HCT116 (cell line): ENCODE data around the gene ROBO1. TPM values are rescaled to one million over a fixed set of nuclear protein-coding genes. Genes with fewer than 3 reads are reported as not detected.

ENCODE experiments used
- ATAC-seq: fragments of 200-7000 bp; cut with Tn5 transposase; 2 replicates; pipeline ENCODE4 v1.9.1; 2020; ENCODE audit warnings: mild to moderate bottlenecking, moderate library complexity
- BruUV-seq: library from RNA; stranded (reverse); fragments of 400-500 nt; replicated peaks from 2 replicates; lab custom pipeline; 2021; lab: Mats Ljungman, UMichigan
- CTCF ChIA-PET: fragments of 300-600 bp; sonication (Branson Sonifier 250); formaldehyde crosslinking; loops from one replicate; lab custom pipeline; 2021; ENCODE audit warnings: antibody characterized with exemption; lab: Charles Lee
- POLR2A ChIA-PET: fragments of 300-600, 350-600 bp; sonication (Branson Sonifier 250); formaldehyde crosslinking; loops from one replicate; lab custom pipeline; 2021; ENCODE audit warnings: antibody characterized with exemption; lab: Charles Lee
- RAD21 ChIA-PET, 2 experiments: fragments of 300-600 bp; sonication (Branson Sonifier 250); formaldehyde crosslinking; loops; one replicate each; lab custom pipeline; 2023; ENCODE audit warnings: low total read pairs in 2 of 2; ENCODE audit not compliant: uncharacterized antibody in 2 of 2, unreplicated experiment in 2 of 2, low non-redundant PET in 1 of 2; lab: Charles Lee
- DNase-seq: peaks from one replicate; pipeline ENCODE4 v3.0.0-alpha.2; 2010; ENCODE audit warnings: low read depth, low spot score
- H2AFZ ChIP-seq: fragments of 200-600 bp; shearing (Covaris generic), sonication (generic); 2 replicates; pipeline ENCODE4 v1.6.1; 2017; ENCODE audit warnings: low read depth, mixed run types, mixed read lengths, antibody characterized with exemption, low read length; ENCODE audit not compliant: poor library complexity, severe bottlenecking
- H3K27ac ChIP-seq: 2 replicates; pipeline ENCODE4 v1.5.1; 2012; ENCODE audit warnings: low read depth, low read length
- H3K27me3 ChIP-seq: fragments of 200-600 bp; sonication (generic); 2 replicates; pipeline ENCODE4 v1.6.1; 2016; ENCODE audit warnings: mixed run types, low read length, mixed read lengths; ENCODE audit not compliant: insufficient read depth
- H3K36me3 ChIP-seq, 2 experiments: fragments of 200-500 bp in 1 of 2; fragments of 200-600 bp in 1 of 2; sonication (Bioruptor generic) in 1 of 2; sonication (generic) in 1 of 2; 2 replicates each; pipeline versions ENCODE4 v1.5.1 to v1.6.1; 2014 to 2016; ENCODE audit warnings: low read length in 2 of 2, inconsistent platforms in 1 of 2, mixed read lengths in 1 of 2, mixed run types in 1 of 2; ENCODE audit not compliant: insufficient read depth in 2 of 2, control insufficient read depth in 1 of 2
- H3K4me1 ChIP-seq, 2 experiments: fragments of 200-600 bp in 1 of 2; sonication (generic) in 1 of 2; 2 replicates each; pipeline versions ENCODE4 v1.5.1 to v1.6.1; 2012 to 2017; ENCODE audit warnings: low read length in 2 of 2, inconsistent platforms in 1 of 2, mild to moderate bottlenecking in 1 of 2, mixed read lengths in 1 of 2, mixed run types in 1 of 2, moderate library complexity in 1 of 2; ENCODE audit not compliant: insufficient read depth in 2 of 2, control insufficient read depth in 1 of 2
- H3K4me2 ChIP-seq: fragments of 200-600 bp; sonication (generic); 2 replicates; pipeline ENCODE4 v1.6.1; 2017; ENCODE audit warnings: mixed run types, low read length, mixed read lengths
- H3K4me3 ChIP-seq, 2 experiments: fragments of 200-600 bp in 1 of 2; sonication (generic) in 1 of 2; replicated peaks in 1 of 2; 2 replicates each; pipeline ENCODE4 v1.5.1; 2011 to 2016; ENCODE audit warnings: low read length in 2 of 2, control low read depth in 1 of 2, low read depth in 1 of 2, mild to moderate bottlenecking in 1 of 2, mixed read lengths in 1 of 2, mixed run types in 1 of 2
- H3K79me2 ChIP-seq: fragments of 200-600 bp; sonication (generic); 2 replicates; pipeline ENCODE4 v1.6.1; 2017; ENCODE audit warnings: mild to moderate bottlenecking, mixed run types, low read length, moderate library complexity, mixed read lengths; ENCODE audit not compliant: insufficient read depth
- H3K9ac ChIP-seq: fragments of 200-600 bp; sonication (generic); 2 replicates; pipeline ENCODE4 v1.6.1; 2016; ENCODE audit warnings: low read length, mixed read lengths
- H3K9me2 ChIP-seq: fragments of 200-600 bp; sonication (generic), shearing (Covaris generic); 2 replicates; pipeline ENCODE4 v1.6.1; 2017; ENCODE audit warnings: mixed run types, mild to moderate bottlenecking, moderate library complexity; ENCODE audit not compliant: insufficient read depth
- H3K9me3 ChIP-seq, 2 experiments: fragments of 200-500 bp in 1 of 2; fragments of 200-600 bp in 1 of 2; sonication (Bioruptor generic) in 1 of 2; sonication (generic) in 1 of 2; 2 replicates each; pipeline ENCODE4 v1.6.1; 2014 to 2017; ENCODE audit warnings: low read length in 2 of 2, mixed read lengths in 2 of 2, inconsistent platforms in 1 of 2, low read depth in 1 of 2, mild to moderate bottlenecking in 1 of 2, mixed run types in 1 of 2, moderate library complexity in 1 of 2; ENCODE audit not compliant: control insufficient read depth in 1 of 2, insufficient read depth in 1 of 2
- H4K20me1 ChIP-seq: fragments of 200-600 bp; sonication (generic), shearing (Covaris generic); 2 replicates; pipeline ENCODE4 v1.6.1; 2017; ENCODE audit warnings: mixed run types, mild to moderate bottlenecking, moderate library complexity; ENCODE audit not compliant: insufficient read depth
- EZH2 ChIP-seq: fragments of 200-600 bp; sonication (generic); IDR thresholded peaks from 2 replicates; pipeline ENCODE4 v1.6.1; 2017; ENCODE audit warnings: antibody characterized with exemption, mixed run types
- JUND ChIP-seq: IDR thresholded peaks from 2 replicates; pipeline ENCODE4 v1.6.1; 2012
- TCF7L2 ChIP-seq: IDR thresholded peaks from 2 replicates; pipeline ENCODE4 v1.7.0; 2011; ENCODE audit warnings: borderline replicate concordance, inconsistent platforms; ENCODE audit not compliant: insufficient read depth, insufficient read length; ENCODE audit errors: extremely low read depth
- intact Hi-C: fragments of 100-400 bp; cut with micrococcal nuclease; formaldehyde crosslinking; loops from 2 replicates; pipeline ENCODE4 v1.10.0; 2022
- total RNA-seq: library from RNA; stranded (reverse); gene quantifications from one replicate; pipeline ENCODE4 v1.2.1, GENCODE V29; 2021; ENCODE audit not compliant: unreplicated experiment
- TF ChIP-seq, protein P1 (sequence below), 3 experiments: fragments of 200-600 bp in 1 of 3; sonication (generic) in 1 of 3; IDR thresholded peaks in 2 of 3; conservative IDR thresholded peaks in 1 of 3; 2 replicates each; pipeline ENCODE4 v1.5.1; 2012 to 2017; ENCODE audit warnings: low read depth in 2 of 3, low read length in 2 of 3, antibody characterized with exemption in 1 of 3, borderline replicate concordance in 1 of 3, control low read depth in 1 of 3, mild to moderate bottlenecking in 1 of 3, mixed read lengths in 1 of 3, mixed run types in 1 of 3, moderate library complexity in 1 of 3; ENCODE audit not compliant: insufficient read depth in 1 of 3

Gene ROBO1
- total RNA-seq, 1 experiment from 2014 or later, result 0.27 TPM

GRCh38 chr3:79094654-79095053 is 673.1 kb downstream of the ROBO1 start:
- H3K4me1 ChIP-seq, result no peaks in the 10 kb centered on the region
- H3K4me3 ChIP-seq, result no peak overlapping the region
- H3K4me2 ChIP-seq, result no peak overlapping the region
- H3K9me3 ChIP-seq, result peaks cover 11 to 16% of the 10 kb centered on the region in 2 experiments; a peak in 2 of 4 replicates
- no peaks in the 10 kb centered on the region for H3K36me3 ChIP-seq
- no TSS peak for BruUV-seq
- no peaks in the 10 kb centered on the region for H3K9me2 ChIP-seq
- H2AFZ ChIP-seq, result no peak overlapping the region
- ATAC-seq, result no peak
- H3K27me3 ChIP-seq, result no peaks in the 10 kb centered on the region
- DNase-seq, result no peak
- intact Hi-C loops, result no loop called here
- no peak overlapping the region for H3K9ac ChIP-seq
- RAD21 ChIA-PET, result no interaction called here
- no peak for TF ChIP-seq JUND
- TF ChIP-seq EZH2, result no peak
- H3K27ac ChIP-seq, result no peak overlapping the region
- POLR2A ChIA-PET, result no interaction called here
- no peaks in the 10 kb centered on the region for H4K20me1 ChIP-seq
- H3K79me2 ChIP-seq, result no peaks in the 10 kb centered on the region
- CTCF ChIA-PET, result no interaction called here

GRCh38 chr3:79086514-79086913 is 681.3 kb downstream of the ROBO1 start:
- no peak overlapping the region for H3K27ac ChIP-seq
- ChIA-PET RAD21 (no interaction called here), POLR2A (no interaction called here), CTCF (interaction anchor here (1.1 kb wide), 1 partner anchor 275 kb away, joined by 5 read pairs; no protein-coding TSS in a partner anchor)
- no peaks in the 10 kb centered on the region for H3K27me3 ChIP-seq
- no peak for ATAC-seq
- H4K20me1 ChIP-seq, result no peaks in the 10 kb centered on the region
- peak; percentile 8 for DNase-seq
- TF ChIP-seq, protein P1, sequence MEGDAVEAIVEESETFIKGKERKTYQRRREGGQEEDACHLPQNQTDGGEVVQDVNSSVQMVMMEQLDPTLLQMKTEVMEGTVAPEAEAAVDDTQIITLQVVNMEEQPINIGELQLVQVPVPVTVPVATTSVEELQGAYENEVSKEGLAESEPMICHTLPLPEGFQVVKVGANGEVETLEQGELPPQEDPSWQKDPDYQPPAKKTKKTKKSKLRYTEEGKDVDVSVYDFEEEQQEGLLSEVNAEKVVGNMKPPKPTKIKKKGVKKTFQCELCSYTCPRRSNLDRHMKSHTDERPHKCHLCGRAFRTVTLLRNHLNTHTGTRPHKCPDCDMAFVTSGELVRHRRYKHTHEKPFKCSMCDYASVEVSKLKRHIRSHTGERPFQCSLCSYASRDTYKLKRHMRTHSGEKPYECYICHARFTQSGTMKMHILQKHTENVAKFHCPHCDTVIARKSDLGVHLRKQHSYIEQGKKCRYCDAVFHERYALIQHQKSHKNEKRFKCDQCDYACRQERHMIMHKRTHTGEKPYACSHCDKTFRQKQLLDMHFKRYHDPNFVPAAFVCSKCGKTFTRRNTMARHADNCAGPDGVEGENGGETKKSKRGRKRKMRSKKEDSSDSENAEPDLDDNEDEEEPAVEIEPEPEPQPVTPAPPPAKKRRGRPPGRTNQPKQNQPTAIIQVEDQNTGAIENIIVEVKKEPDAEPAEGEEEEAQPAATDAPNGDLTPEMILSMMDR (IDR thresholded peaks at IDR 0.05 in 2 of 3, conservative IDR thresholded peaks at IDR 0.05 in 1 of 3; ENCODE audit: borderline replicate concordance in 1 of 3, insufficient read depth in 1 of 3, low read depth in 2 of 3, low read length in 2 of 3), result peak in 2 of 3 experiments; percentile 56 to 57; a peak in 4 of 6 replicates
- TF ChIP-seq TCF7L2, result no peak
- peaks cover 3 to 4% of the 10 kb centered on the region in 2 experiments; a peak in 2 of 4 replicates for H3K9me3 ChIP-seq
- no peak overlapping the region for H2AFZ ChIP-seq
- no peaks in the 10 kb centered on the region for H3K9me2 ChIP-seq
- no peak overlapping the region for H3K4me2 ChIP-seq
- no TSS peak for BruUV-seq
- no peak overlapping the region for H3K4me3 ChIP-seq
- H3K9ac ChIP-seq, result no peak overlapping the region
- H3K4me1 ChIP-seq, result no peaks in the 10 kb centered on the region
- H3K79me2 ChIP-seq, result no peaks in the 10 kb centered on the region
- intact Hi-C loops, result loop anchor here (5.0 kb wide), 1 partner anchor 276 kb away; no protein-coding TSS in a partner anchor
- H3K36me3 ChIP-seq, result no peaks in the 10 kb centered on the region
